Activated naive CD4-positive, alpha-beta T cell treated with anti-CD3 and anti-CD28 coated beads for 36 hours (primary cell): ENCODE data around the gene FLAD1. TPM values are rescaled to one million over a fixed set of nuclear protein-coding genes. Genes with fewer than 3 reads are reported as not detected.

Experiments
- CTCF ChIA-PET: fragments of 350-600 bp; sonication (Branson Sonifier 250); formaldehyde crosslinking; loops from one replicate; lab custom pipeline; 2021; ENCODE audit warnings: antibody characterized with exemption; lab: Charles Lee
- DNase-seq: peaks from one replicate; pipeline ENCODE4 v3.0.0-alpha.2; 2020
- H3K27ac Mint-ChIP-seq: one replicate; pipeline ENCODE4 v1.8.0; 2021; ENCODE audit warnings: mild to moderate bottlenecking, mixed read lengths
- H3K27me3 Mint-ChIP-seq: one replicate; pipeline ENCODE4 v1.8.0; 2021; ENCODE audit warnings: low read depth, mixed read lengths
- H3K36me3 Mint-ChIP-seq: one replicate; pipeline ENCODE4 v1.8.0; 2021; ENCODE audit warnings: low read depth, mixed read lengths
- H3K4me1 Mint-ChIP-seq: one replicate; pipeline ENCODE4 v1.8.0; 2021; ENCODE audit warnings: low read depth, mixed read lengths
- H3K4me3 Mint-ChIP-seq: one replicate; pipeline ENCODE4 v1.8.0; 2021; ENCODE audit warnings: mild to moderate bottlenecking, moderate library complexity, mixed read lengths
- H3K9me3 Mint-ChIP-seq: one replicate; pipeline ENCODE4 v1.8.0; 2021; ENCODE audit warnings: mixed read lengths
- intact Hi-C: fragments of 100-400 bp; cut with micrococcal nuclease; formaldehyde crosslinking; loops from one replicate; pipeline ENCODE4 v1.15.1; 2023
- total RNA-seq, 2 experiments: library from RNA; stranded (reverse); gene quantifications; one replicate each; pipeline ENCODE4 v1.2.3, GENCODE V29; 2021

Gene FLAD1
- total RNA-seq, 2 experiments from 2014 or later: 27.2 to 30.0 TPM

- Mint-ChIP-seq H3K27me3 (no peaks in the 10 kb centered on the region), H3K9me3 (no peaks in the 10 kb centered on the region), H3K36me3 (peaks cover under 1% of the 10 kb centered on the region), H3K4me3 (no peak overlapping the region), H3K27ac (peak overlapping the region; percentile 92), H3K4me1 (peaks cover 62% of the 10 kb centered on the region)
- no peak for DNase-seq
- CTCF ChIA-PET: interaction anchor here (1.4 kb wide), 1 partner anchor 67 kb away, joined by 3 read pairs; no protein-coding TSS in a partner anchor
- intact Hi-C loops: no loop called here
These were observed 41.7 kb upstream of the FLAD1 start for GRCh38 chr1:154941333-154942013.

GRCh38 chr1:154943649-154944400 is 39.3 kb upstream of the FLAD1 start:
- Mint-ChIP-seq H3K4me1 (peaks cover 52% of the 10 kb centered on the region), H3K4me3 (no peak overlapping the region), H3K36me3 (peaks cover 5% of the 10 kb centered on the region), H3K9me3 (no peaks in the 10 kb centered on the region), H3K27ac (peak overlapping the region; percentile 92), H3K27me3 (no peaks in the 10 kb centered on the region)
- intact Hi-C loops: no loop called here
- CTCF ChIA-PET: interaction anchor here (0.6 to 1.6 kb wide), 17 partner anchors 8 to 381 kb away, joined by 3 to 7 read pairs (median 3); partner anchors contain the start of gene PMVK
- DNase-seq: peak; percentile 65

GRCh38 chr1:154944401-154945159 is 38.6 kb upstream of the FLAD1 start:
- peaks cover 53% of the 10 kb centered on the region for H3K4me1 Mint-ChIP-seq
- H3K9me3 Mint-ChIP-seq: no peaks in the 10 kb centered on the region
- H3K27me3 Mint-ChIP-seq: no peaks in the 10 kb centered on the region
- H3K4me3 Mint-ChIP-seq: no peak overlapping the region
- CTCF ChIA-PET: interaction anchor here (0.7 to 2.9 kb wide), 18 partner anchors 9 to 382 kb away, joined by 3 to 7 read pairs (median 4); partner anchors contain the start of gene PMVK
- DNase-seq: no peak
- H3K27ac Mint-ChIP-seq: peak overlapping the region; percentile 92
- H3K36me3 Mint-ChIP-seq: peaks cover 5% of the 10 kb centered on the region
- intact Hi-C loops: no loop called here

- CTCF ChIA-PET: interaction anchor here (0.6 to 2.9 kb wide), 5 partner anchors 9 to 276 kb away, joined by 3 to 6 read pairs (median 4); partner anchors contain the start of gene PMVK
- intact Hi-C loops: no loop called here
- Mint-ChIP-seq H3K4me1 (peaks cover 49% of the 10 kb centered on the region), H3K27ac (peak overlapping the region; percentile 30), H3K9me3 (no peaks in the 10 kb centered on the region), H3K27me3 (no peaks in the 10 kb centered on the region), H3K36me3 (peaks cover 6% of the 10 kb centered on the region), H3K4me3 (no peak overlapping the region)
- no peak for DNase-seq
These were observed 37.8 kb upstream of the FLAD1 start for GRCh38 chr1:154945160-154945961.

- no peak overlapping the region for H3K4me3 Mint-ChIP-seq
- H3K4me1 Mint-ChIP-seq: peaks cover 49% of the 10 kb centered on the region
- H3K27ac Mint-ChIP-seq: peak overlapping the region; percentile 41
- intact Hi-C loops: no loop called here
- CTCF ChIA-PET: interaction anchor here (0.6 to 2.9 kb wide), 4 partner anchors 15 to 277 kb away, joined by 3 to 6 read pairs (median 4); no protein-coding TSS in a partner anchor
- no peak for DNase-seq
- peaks cover 12% of the 10 kb centered on the region for H3K36me3 Mint-ChIP-seq
- H3K27me3 Mint-ChIP-seq: no peaks in the 10 kb centered on the region
- H3K9me3 Mint-ChIP-seq: no peaks in the 10 kb centered on the region
These were observed 36.9 kb upstream of the FLAD1 start for GRCh38 chr1:154945962-154946850.

- CTCF ChIA-PET: interaction anchor here (1.0 to 1.6 kb wide), 3 partner anchors 31 to 96 kb away, joined by 4 to 5 read pairs (median 4); no protein-coding TSS in a partner anchor
- peaks cover 12% of the 10 kb centered on the region for H3K36me3 Mint-ChIP-seq
- intact Hi-C loops: no loop called here
- H3K9me3 Mint-ChIP-seq: no peaks in the 10 kb centered on the region
- no peak overlapping the region for H3K4me3 Mint-ChIP-seq
- peaks cover 48% of the 10 kb centered on the region for H3K4me1 Mint-ChIP-seq
- no peak for DNase-seq
- H3K27ac Mint-ChIP-seq: peak overlapping the region; percentile 77
- H3K27me3 Mint-ChIP-seq: no peaks in the 10 kb centered on the region
These were observed 35.1 kb upstream of the FLAD1 start for GRCh38 chr1:154948079-154948478.

- Mint-ChIP-seq H3K9me3 (no peaks in the 10 kb centered on the region), H3K36me3 (peaks cover 12% of the 10 kb centered on the region), H3K4me3 (peak overlapping the region; percentile 78), H3K4me1 (peaks cover 72% of the 10 kb centered on the region), H3K27ac (peak overlapping the region; percentile 96), H3K27me3 (no peaks in the 10 kb centered on the region)
- CTCF ChIA-PET: interaction anchor here (0.5 to 1.9 kb wide), 6 partner anchors 10 to 228 kb away, joined by 3 to 5 read pairs (median 4); partner anchors contain the start of genes PMVK and PYGO2
- peak; percentile 96 for DNase-seq
- intact Hi-C loops: loop anchor here (1.0 kb wide), 1 partner anchor 9 kb away; the partner anchor contains the start of gene PYGO2
These were observed 31.1 kb upstream of the FLAD1 start for GRCh38 chr1:154951901-154952657.

- Mint-ChIP-seq H3K9me3 (no peaks in the 10 kb centered on the region), H3K27me3 (no peaks in the 10 kb centered on the region), H3K4me3 (peak overlapping the region; percentile 78), H3K36me3 (peaks cover 12% of the 10 kb centered on the region), H3K4me1 (peaks cover 77% of the 10 kb centered on the region), H3K27ac (peak overlapping the region; percentile 96)
- no peak for DNase-seq
- intact Hi-C loops: loop anchor here (1.0 kb wide), 1 partner anchor 9 kb away; the partner anchor contains the start of gene PYGO2
- CTCF ChIA-PET: interaction anchor here (1.5 to 1.9 kb wide), 3 partner anchors 9 to 16 kb away, joined by 4 to 5 read pairs (median 4); partner anchors contain the start of genes PMVK and PYGO2
These were observed 30.5 kb upstream of the FLAD1 start for GRCh38 chr1:154952664-154953063.

GRCh38 chr1:154953611-154954038 is 29.5 kb upstream of the FLAD1 start:
- Mint-ChIP-seq H3K4me3 (peak overlapping the region; percentile 91), H3K27me3 (no peaks in the 10 kb centered on the region), H3K27ac (peak overlapping the region; percentile 96), H3K36me3 (peaks cover 13% of the 10 kb centered on the region), H3K4me1 (peaks cover 79% of the 10 kb centered on the region), H3K9me3 (no peaks in the 10 kb centered on the region)
- intact Hi-C loops: no loop called here
- no peak for DNase-seq
- CTCF ChIA-PET: interaction anchor here (1.9 kb wide), 1 partner anchor 8 kb away, joined by 4 read pairs; the partner anchor contains the start of gene PYGO2

GRCh38 chr1:154954541-154954940 is 28.6 kb upstream of the FLAD1 start:
- CTCF ChIA-PET: interaction anchor here (1.0 to 2.6 kb wide), 4 partner anchors 16 to 107 kb away, joined by 3 to 9 read pairs (median 4); partner anchors contain the start of genes ADAM15, FLAD1 and SHC1
- intact Hi-C loops: no loop called here
- Mint-ChIP-seq H3K4me1 (peaks cover 73% of the 10 kb centered on the region), H3K36me3 (peaks cover 11% of the 10 kb centered on the region), H3K4me3 (peak overlapping the region; percentile 91), H3K27ac (peak overlapping the region; percentile 96), H3K9me3 (no peaks in the 10 kb centered on the region), H3K27me3 (no peaks in the 10 kb centered on the region)
- DNase-seq: no peak
